Measurements from ENCODE around the gene MAGI1. TPM values are rescaled to one million over a fixed set of nuclear protein-coding genes. Genes with fewer than 3 reads are reported as not detected.
A peak's percentile ranks its signal among the peaks of the same experiment; 100 is the strongest.
"Not testable (repeated sequence)": the region's sequence is repeated elsewhere in the genome, so short reads cannot be mapped to it uniquely, and the experiment has no call there.

The MAGI1 gene
- total RNA-seq, 4 donors from 2014 or later, result 42.4 to 71.6 (median 50.2) TPM

GRCh38 chr3:66047311-66048050 is 8.8 kb upstream of the MAGI1 start:
- WGBS, 2 donors, result 33 to 56% methylated on average over 6 of the region's 6 CpGs
- intact Hi-C loops (cut with DNase I; ENCODE audit: low total_unique reads), result no loop called here
- TF ChIP-seq CTCF (IDR thresholded peaks at IDR 0.05) (no peak), POLR2A (IDR thresholded peaks at IDR 0.05) (no peak)
- H3K4me3 ChIP-seq (ENCODE audit: low read depth, poor library complexity, severe bottlenecking), result no peak overlapping the region
- no peak for DNase-seq (ENCODE audit: low spot score in 2 of 2)

GRCh38 chr3:66046321-66046720 is 7.6 kb upstream of the MAGI1 start:
- 82 to 90% methylated on average over 2 of the region's 2 CpGs for WGBS, 2 donors
- intact Hi-C loops (cut with DNase I; ENCODE audit: low total_unique reads); H3K4me3 ChIP-seq (ENCODE audit: low read depth, poor library complexity, severe bottlenecking); DNase-seq (ENCODE audit: low spot score in 2 of 2): not testable (repeated sequence)

- no peak for DNase-seq (ENCODE audit: low spot score in 2 of 2)
- intact Hi-C loops (cut with DNase I; ENCODE audit: low total_unique reads), result no loop called here
- no peak for TF ChIP-seq POLR2A (IDR thresholded peaks at IDR 0.05)
- no peak for TF ChIP-seq CTCF (IDR thresholded peaks at IDR 0.05)
- H3K4me3 ChIP-seq (ENCODE audit: low read depth, poor library complexity, severe bottlenecking), result no peak overlapping the region
These were observed 3.1 kb upstream of the MAGI1 start for GRCh38 chr3:66041828-66042227.

- WGBS, 2 donors, result 50 to 71% methylated on average over 1 of the region's 1 CpG
These were observed 2.4 kb upstream of the MAGI1 start for GRCh38 chr3:66041116-66041515.

GRCh38 chr3:66039590-66039887 is 821 bp upstream of the MAGI1 start:
- peak overlapping the region; percentile 64 for H3K4me3 ChIP-seq (ENCODE audit: low read depth, poor library complexity, severe bottlenecking)
- TF ChIP-seq POLR2A (IDR thresholded peaks at IDR 0.05) (no peak), CTCF (IDR thresholded peaks at IDR 0.05) (no peak)
- WGBS, 2 donors, result 4 to 10% methylated on average over 17 to 20 of the region's 20 CpGs
- intact Hi-C loops (cut with DNase I; ENCODE audit: low total_unique reads), result no loop called here
- DNase-seq (ENCODE audit: low spot score in 2 of 2), result no peak

More at GRCh38 chr3:66041116-66041515, 2.4 kb upstream of the MAGI1 start:
- intact Hi-C loops (cut with DNase I; ENCODE audit: low total_unique reads), result no loop called here
- no peak overlapping the region for H3K4me3 ChIP-seq (ENCODE audit: low read depth, poor library complexity, severe bottlenecking)
- DNase-seq (ENCODE audit: low spot score in 2 of 2), result no peak
- TF ChIP-seq CTCF (IDR thresholded peaks at IDR 0.05) (no peak), POLR2A (IDR thresholded peaks at IDR 0.05) (no peak)

- no peak for TF ChIP-seq POLR2A (IDR thresholded peaks at IDR 0.05)
- TF ChIP-seq CTCF (IDR thresholded peaks at IDR 0.05), result no peak
- H3K4me3 ChIP-seq (ENCODE audit: low read depth, poor library complexity, severe bottlenecking), result peak overlapping the region; percentile 47
- DNase-seq (ENCODE audit: low spot score in 2 of 2), result no peak
- intact Hi-C loops (cut with DNase I; ENCODE audit: low total_unique reads), result no loop called here
- 0% methylated on average over 25 of the region's 25 CpGs for WGBS, 2 donors
These were observed 363 bp downstream of the MAGI1 start for GRCh38 chr3:66038384-66038725.

Measured in lower leg skin (tissue), 4 donors.